ENCODE measurements around the gene RFX6. TPM values are rescaled to one million over a fixed set of nuclear protein-coding genes. Genes with fewer than 3 reads are reported as not detected.

RFX6 gene
- total RNA-seq, 1 experiment from 2014 or later: not detected

- no peak for TF ChIP-seq SP1 (IDR thresholded peaks at IDR 0.05; ENCODE audit: low read depth)
These were observed 11.8 kb downstream of the RFX6 start (continued) for GRCh38 chr6:116888732-116889360.

- CTCF ChIA-PET: no interaction called here
- intact Hi-C loops (cut with micrococcal nuclease): no loop called here
- Histone ChIP-seq H3K79me2 (ENCODE audit: insufficient read depth, low read length) (no peaks in the 10 kb centered on the region), H3K4me3 (replicated peaks in 1 of 2; ENCODE audit: low read depth in 1 of 2, low read length in 2 of 2) (no peak overlapping the region), H3K27ac (ENCODE audit: low read depth, low read length) (no peak overlapping the region), H3K36me3 (ENCODE audit: control insufficient read depth in 1 of 2, insufficient read depth in 2 of 2, low read length in 2 of 2) (no peaks in the 10 kb centered on the region), H3K9me2 (ENCODE audit: insufficient read depth) (no peaks in the 10 kb centered on the region), H2AFZ (ENCODE audit: low read depth, low read length, poor library complexity, severe bottlenecking) (no peak overlapping the region), H3K27me3 (ENCODE audit: insufficient read depth, low read length) (no peaks in the 10 kb centered on the region), H3K4me1 (ENCODE audit: control insufficient read depth in 1 of 2, insufficient read depth in 2 of 2, low read length in 2 of 2) (no peaks in the 10 kb centered on the region), H3K4me2 (ENCODE audit: low read length) (no peak overlapping the region), H4K20me1 (ENCODE audit: insufficient read depth) (no peaks in the 10 kb centered on the region), H3K9ac (ENCODE audit: low read length) (no peak overlapping the region), H3K9me3 (ENCODE audit: control insufficient read depth in 1 of 2, insufficient read depth in 1 of 2, low read depth in 1 of 2, low read length in 2 of 2) (no peaks in the 10 kb centered on the region)
- TF ChIP-seq RAD21 (IDR thresholded peaks at IDR 0.05; ENCODE audit: low read depth) (no peak), EZH2 (IDR thresholded peaks at IDR 0.05) (no peak), YY1 (IDR thresholded peaks at IDR 0.05; ENCODE audit: extremely low read depth, insufficient replicate concordance, low read depth, low read length) (no peak), CTCF (IDR thresholded peaks at IDR 0.05 in 2 of 3, conservative IDR thresholded peaks at IDR 0.05 in 1 of 3; ENCODE audit: borderline replicate concordance in 1 of 3, insufficient read depth in 1 of 3, low read depth in 2 of 3, low read length in 2 of 3) (no peak), EZH2phosphoT487 (IDR thresholded peaks at IDR 0.05; ENCODE audit: borderline replicate concordance) (no peak), SRF (IDR thresholded peaks at IDR 0.05; ENCODE audit: low read depth) (no peak), SP1 (IDR thresholded peaks at IDR 0.05; ENCODE audit: low read depth) (no peak), POLR2AphosphoS5 (IDR thresholded peaks at IDR 0.05; ENCODE audit: low read depth, low read length) (no peak)
- ATAC-seq: no peak
- DNase-seq (ENCODE audit: low read depth, low spot score): no peak
- POLR2A ChIA-PET: no interaction called here
- RAD21 ChIA-PET (ENCODE audit: low non-redundant PET in 1 of 2, low total read pairs in 2 of 2, uncharacterized antibody in 2 of 2, unreplicated experiment in 2 of 2): no interaction called here
- no TSS peak for BruUV-seq (replicated peaks)
These were observed 17.6 kb downstream of the RFX6 start for GRCh38 chr6:116894669-116895068.

Data from HCT116 (cell line).